NOMO-1 treated with dmso at 0.1 percent for 144 hours (cell line): ENCODE measurements around the gene RALGAPA1.
A peak's percentile ranks its signal among the peaks of the same experiment; 100 is the strongest.
"Not testable (repeated sequence)": the region's sequence is repeated elsewhere in the genome, so short reads cannot be mapped to it uniquely, and the experiment has no call there.

Experiments used
- DNase-seq: peaks from one replicate; lab custom pipeline; 2025; ENCODE audit not compliant: unreplicated experiment; lab: John Stamatoyannopoulos, UW

The RALGAPA1 gene

DNA sequence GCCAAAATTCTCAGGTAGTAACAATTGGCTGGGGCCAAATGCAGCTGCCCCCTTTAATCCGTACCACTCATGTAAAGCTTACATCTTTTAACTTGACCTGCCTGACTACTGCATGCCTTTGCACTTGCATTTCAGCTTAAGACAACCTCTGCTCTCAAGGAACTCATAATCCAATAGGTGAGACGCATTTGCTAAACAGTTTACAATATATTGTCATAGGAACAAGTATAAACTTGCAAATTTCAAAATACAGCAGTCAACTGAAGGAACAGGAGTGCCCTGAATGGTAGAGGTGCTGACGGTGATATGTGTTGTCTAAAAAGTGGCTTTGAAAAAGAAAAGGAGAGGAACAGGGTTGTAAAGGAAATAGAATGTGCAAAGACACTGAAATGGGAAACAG lies 13.4 kb upstream of the RALGAPA1 start:
- no peak for DNase-seq

DNA sequence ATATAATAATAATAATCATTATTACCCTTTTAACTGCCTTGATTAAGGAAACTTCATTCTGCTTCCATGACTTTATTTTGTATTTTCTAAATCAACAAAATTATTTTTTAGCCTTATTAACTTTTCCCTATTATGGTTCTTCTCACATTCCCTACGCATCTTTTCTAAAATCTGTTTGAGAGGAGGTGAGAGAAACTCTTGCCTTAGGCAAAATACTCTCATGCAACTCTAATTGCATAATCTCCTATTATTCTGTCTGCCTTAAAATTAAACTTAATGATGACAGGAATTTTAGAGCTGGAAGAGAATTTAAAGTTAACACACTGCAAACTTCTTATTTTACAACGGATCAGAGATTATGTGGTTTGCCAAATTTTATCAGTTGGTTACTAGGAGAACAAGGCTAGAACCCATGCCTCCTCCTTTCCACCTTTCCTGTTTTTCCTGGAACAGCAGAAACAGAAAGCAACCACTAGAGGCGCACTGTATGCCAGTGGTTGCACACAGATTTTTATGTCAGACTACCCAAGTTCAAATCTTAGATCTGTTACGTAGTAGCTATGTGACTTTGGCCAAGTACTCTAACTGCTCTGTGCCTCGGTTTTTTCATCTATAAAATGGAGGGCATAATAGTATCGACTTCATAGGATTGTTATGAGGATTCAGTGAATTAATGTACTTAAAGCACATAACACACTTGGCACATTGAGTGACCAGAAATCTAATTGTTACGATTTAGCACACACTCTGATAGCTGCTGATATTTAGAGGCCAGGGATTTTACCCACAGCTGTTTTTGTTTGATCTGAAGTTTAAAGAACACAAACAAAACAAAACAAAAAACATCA lies 12.7 kb upstream of the RALGAPA1 start:
- DNase-seq = peak; percentile 26

DNA sequence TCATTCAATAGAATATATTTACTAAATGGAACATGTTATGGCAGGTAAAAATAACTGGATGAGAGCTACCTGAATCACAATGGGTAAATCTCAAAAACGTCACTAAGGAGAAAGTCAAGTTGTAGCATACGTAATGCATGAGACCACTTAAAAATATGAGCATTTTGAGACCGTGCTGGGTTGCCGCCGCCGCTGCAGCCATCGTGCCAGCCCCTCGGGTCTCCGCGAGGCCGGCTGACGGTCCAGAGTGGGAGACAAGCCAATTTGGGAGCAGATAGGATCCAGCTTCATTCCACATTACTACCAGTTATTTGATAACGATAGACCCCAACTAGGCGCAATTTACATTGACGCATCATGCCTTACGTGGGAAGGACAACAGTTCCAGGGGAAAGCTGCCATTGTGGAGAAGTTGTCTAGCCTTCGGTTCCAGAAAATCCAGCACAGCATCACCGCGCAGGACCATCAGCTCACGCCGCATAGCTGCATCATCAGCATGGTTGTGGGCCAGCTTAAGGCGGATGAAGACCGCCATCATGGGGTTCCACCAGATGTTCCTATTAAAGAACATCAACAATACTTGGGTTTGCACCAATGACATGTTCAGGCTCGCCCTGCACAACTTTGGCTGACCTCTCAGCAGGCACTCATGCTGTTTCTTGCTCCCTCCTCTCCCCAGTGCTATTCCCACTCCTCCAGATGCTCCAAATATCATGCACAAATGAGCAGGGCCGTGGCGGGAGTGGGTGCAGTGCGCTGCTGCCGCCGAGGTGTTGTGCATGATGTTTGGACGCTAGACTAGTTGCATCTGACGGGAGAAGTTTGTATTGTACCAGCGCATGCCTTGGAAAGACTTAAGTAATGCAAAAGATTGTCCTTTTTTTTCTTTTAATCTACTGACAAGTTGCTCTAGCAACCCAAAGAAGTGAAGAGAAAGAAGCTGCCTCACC lies 10.8 kb upstream of the RALGAPA1 start:
- no peak for DNase-seq

DNA sequence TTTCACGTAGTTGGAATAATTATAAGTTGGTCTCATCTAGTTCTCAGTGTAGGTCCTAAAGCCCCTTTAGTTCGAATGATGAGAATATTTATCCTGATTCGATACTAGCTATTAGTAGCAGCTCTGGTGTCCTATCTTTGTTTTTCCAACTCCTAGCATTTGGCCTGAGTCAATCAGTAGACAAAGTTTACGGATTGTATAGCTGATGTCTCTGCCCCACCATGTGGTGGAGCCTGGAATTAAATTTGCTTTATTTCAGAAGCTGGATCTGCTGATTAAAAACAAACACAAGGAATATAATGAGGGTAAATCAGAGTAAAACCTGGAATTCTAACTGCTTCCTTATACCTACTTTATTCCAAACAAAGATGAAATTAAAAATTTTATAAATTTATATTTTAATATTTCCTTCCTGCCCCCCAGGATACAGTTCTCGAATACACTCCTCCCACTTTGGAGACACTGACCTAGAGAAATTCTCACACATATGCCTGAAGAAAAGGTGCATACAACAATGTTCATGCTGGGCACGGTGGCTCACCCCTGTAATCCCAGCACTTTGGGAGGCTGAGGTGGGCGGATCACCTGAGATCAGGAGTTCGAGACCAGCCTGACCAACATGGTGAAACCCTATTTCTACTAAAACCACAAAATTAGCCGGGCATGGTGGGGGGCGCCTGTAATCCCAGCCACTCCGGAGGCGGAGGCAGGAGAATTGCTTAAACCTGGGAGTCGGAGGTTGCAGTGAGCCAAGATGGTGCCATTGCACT lies 9.4 kb upstream of the RALGAPA1 start:
- DNase-seq = no peak

DNA sequence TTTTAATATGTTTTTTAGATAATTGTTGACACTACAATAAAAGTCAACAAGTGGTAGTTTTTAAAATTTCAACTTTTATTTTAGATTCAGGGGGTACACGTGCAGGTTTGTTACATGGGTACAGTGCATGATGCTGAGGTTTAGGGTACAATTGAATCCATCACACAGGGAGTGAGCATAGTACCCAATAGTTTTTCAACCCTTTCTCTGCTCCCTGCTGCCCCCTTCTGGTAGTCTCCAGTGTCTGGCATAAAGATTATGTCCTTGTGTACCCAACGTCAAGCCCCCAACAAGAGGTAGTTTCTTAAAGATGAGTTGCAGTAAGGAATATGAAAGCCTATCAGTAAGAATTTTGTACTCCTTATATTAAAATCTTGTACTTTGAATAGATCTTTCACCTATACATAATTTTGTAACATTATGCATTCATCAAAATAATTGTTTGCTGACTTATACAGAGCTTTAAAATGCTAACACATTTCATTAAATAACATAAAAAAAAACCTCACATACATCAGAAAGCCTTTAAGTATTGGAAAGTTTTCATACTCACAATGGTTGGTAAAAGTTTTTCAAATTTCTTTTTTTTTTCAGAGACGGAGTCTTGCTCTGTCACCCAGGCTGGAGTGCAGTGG lies 5.4 kb upstream of the RALGAPA1 start:
- peak; percentile 8 for DNase-seq

DNA sequence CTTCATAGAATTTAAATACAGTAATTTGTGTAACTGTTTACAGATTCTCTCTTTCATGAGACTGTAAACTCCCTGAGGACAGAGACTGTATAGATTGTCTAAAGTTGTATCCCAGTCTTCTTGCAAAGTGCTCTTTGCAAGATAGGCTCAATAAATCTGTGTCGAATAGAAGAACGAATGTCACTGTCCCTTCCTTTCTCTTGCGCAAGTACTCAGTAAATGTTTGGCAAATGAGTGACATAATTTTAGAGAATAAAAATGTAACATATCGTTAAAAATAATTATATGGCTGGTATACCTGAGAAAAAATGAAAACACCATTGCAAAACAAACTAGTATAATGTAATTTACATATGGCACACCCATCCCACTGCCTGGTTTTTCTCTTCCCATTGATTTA lies 1.9 kb upstream of the RALGAPA1 start:
- no peak for DNase-seq

DNA sequence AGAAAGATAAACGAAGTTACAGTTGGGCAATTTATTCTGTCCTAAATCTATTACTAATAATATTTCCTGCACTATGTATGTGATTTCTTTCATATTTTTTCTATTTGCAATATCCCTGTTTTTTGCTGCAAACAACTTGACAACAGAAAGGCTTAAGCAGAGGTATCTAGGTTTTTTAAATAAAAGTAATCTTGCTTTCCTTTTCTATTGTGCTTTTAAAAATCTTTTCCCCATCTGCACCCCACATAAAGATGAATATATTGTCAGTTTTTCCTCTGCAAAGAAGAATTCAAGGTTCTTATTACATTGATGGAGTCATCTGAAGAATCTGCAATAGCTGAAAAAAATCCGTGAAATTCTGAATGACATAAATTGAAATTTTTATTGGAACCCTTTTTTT lies 502 bp upstream of the RALGAPA1 start:
- DNase-seq = no peak

DNA sequence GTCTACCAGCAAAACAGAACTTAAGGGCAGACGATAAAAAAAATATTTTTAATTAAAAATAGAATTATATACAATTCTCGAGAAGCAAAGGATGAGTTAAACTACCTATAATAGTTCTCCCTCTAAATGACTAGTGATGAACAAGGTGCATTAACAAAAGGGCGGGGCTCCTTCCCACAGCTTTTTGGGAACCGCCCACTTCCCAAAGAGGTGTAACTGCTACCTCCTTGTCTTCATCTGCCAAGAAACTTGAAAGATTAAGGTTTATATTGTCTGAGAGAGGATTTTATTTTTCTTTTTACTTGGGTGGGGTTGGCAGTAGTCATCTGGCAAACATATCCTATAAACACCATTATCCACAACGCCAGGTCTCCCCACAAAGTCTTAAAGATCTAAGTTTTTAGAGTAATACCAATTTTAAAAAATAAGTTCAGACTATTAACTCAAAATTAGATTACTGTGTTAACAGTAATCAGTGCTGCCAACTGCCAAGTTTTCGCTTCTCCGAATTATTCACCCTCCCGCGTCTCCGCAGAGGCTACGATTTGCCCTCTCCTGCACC lies 938 bp downstream of the RALGAPA1 start:
- DNase-seq = no peak

DNA sequence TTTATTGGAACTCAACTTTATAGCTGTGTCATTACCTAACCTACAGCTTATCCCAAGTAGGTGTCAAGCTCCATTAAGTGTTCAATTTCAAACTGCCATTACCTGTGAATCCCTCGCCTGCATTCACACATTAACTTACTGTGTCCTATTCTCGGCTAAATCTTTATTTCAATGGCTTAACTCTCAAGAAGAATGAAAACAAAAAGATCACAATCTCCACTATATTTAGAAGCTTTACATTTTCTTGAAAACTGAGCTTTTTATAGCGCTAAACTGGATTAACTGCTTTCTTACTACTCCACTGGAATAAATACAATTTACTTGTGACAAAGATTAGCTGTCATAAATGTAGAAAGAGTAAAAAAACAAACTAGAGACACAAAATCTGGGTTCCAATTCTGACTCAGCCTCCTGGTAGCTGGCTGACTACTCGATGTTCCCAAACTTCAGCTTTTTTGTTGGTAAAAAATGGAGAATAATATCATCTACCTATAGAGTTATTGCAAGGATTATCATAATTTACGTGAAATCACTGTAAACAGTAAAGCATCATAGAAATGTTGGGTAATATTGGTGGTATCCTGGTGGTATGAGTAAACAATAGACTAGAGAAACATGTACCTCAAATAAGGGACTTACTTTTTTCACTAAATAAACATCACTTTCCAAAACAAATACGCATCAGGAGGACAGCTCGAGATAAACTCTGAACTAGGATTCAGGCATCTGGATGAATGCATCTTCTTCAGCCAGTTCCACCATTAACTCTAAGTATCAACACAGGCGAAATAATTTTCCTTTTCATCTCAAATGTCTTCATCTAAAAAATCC lies 1.7 kb downstream of the RALGAPA1 start:
- DNase-seq = no peak

DNA sequence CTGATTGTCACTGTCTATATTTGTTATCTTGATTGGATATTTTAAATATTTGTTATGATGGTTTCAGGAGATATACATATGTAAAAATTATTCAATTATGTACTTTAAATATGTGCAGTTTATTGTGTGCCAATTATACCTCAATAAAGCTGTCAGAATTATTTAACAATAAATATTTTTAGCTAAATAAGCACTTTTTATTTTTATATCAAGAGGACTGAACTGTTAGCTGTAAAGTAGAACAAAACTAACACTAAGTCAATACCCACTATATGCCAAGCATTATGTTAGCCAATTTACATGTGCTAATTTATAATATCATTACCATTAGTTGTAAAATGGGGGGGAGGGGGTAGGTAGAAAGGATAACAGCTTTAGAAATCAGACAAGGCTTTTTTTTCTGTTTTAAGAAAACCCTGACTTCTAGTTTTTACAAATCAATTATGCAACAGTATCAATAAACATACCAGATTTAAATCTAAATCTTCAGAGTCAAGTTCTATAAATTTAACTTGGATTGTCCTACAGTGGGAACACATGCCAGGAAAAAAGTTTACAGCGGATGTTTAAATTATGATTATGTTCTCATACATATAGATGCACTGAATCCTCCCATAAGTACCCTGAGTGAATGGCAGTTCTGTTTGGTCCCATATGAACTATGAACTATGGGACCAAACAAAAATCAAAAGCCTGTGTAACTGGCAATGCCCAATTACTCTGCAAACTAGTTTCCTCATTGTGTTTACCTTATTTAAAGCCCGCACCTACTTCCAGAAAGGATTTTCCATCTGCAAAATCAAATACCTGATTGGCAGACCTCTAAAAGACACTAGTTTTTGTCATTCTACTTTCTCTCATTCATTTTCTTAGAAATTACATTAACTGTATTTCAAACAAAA lies 2.8 kb downstream of the RALGAPA1 start:
- no peak for DNase-seq

DNA sequence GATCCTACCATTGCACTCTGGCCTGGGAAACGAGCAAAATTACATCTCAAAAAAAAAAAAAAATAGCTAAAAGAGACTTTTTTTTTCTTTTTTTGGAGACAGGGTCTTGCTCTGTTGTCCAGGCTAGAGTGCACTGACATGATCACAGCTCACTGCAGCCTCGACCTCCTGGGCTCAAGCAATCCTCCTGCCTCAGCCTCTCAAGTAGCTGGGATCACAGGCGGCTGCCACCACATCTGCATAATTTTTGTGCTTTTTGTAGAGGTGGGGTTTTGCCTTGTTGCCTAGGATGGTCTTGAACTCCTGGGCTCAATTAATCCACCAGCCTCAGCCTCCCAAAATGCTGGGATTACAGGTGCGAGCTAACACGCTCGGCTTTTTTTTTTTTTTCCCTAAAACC lies 11.3 kb downstream of the RALGAPA1 start:
- DNase-seq = no peak

DNA sequence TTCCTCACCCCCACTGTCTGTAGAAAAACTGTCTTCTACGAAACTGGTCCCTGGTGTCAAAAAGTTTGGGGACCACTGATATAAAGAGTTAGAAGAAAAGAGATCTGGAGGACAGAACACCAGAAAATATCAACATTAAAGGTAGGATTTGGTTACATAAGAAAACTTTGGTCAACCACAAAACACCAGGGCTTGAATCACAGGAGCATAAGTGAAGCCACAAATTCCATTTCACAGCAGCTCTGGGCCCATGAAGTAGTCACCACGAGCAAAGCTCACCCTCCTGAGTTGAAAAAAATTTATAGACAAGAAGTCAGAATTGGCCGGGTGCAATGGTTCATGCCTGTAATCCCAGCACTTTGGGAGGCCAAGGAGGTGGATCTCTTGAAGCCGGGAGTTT lies 19.4 kb downstream of the RALGAPA1 start:
- no peak for DNase-seq

DNA sequence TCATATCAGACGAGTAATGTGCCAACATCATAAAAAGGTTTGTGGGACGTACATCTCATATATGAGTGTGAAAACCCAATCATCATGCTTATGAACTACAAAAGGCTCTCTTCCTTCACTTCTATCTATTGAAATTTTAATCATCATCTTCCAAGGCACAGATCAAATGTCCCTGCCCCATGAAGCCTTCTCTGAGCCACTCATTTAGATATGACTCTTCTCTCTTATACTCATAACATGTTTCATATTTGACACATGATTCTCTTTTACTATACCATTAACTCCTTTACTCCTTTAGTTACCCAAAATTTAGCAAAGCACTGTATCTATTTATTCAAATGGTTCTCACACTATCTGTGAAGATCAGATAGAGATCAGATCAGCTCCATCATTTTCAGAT lies 22.2 kb downstream of the RALGAPA1 start:
- no peak for DNase-seq

DNA sequence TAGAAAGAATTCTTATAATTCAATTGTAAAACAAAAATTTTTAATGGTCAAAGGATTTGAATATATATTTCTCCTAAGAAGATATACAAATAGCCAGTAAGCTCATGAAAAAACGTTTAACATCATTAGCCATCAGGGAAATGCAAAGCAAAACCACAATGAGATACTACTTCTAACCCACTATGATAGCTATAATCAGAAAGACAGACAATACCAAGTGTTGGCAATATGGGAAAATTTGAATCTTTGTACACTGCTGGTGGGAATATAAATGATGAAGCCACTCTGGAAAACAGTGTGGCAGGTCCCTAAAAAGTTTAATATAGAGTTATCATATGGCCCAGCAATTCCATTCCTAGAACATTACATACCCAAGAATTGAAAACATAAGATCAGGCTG lies 25.4 kb downstream of the RALGAPA1 start:
- no peak for DNase-seq

DNA sequence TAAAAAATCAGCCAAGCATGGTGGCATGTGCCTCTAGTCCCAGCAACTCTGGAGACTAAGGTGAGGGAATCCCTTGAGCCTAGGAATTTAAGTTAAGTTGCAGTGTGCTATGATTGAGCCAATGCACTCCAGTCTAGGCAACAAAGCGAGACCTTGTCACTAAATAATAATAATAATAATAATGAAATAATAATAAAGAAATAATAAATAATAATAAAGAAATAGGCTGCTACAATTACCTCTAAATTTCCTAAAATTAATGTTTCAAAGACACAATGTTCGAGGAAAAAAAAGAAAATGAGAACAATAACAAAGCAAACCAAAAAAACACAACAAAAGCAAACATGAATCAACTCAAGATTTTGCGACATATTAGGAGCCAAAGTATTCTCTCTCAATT lies 29.7 kb downstream of the RALGAPA1 start:
- no peak for DNase-seq

DNA sequence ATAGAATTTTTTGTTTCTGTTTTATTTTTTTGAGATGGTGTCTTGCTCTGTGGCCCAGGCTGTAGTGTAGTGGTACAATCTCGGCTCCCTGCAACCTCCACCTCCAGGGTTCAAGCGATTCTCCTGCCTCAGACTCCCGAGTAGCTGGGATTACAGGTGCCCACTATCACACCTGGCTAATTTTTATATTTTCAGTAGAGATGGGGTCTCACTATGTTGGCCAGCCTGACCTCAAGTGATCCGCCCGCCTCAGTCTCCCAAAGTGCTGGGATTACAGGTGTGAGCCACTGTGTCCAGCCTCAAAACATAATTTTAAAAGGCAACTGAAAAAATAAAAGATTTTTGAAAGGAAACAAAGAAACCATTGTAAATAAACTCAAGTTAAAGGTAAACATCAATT lies 31.5 kb downstream of the RALGAPA1 start:
- not testable (repeated sequence) for DNase-seq

DNA sequence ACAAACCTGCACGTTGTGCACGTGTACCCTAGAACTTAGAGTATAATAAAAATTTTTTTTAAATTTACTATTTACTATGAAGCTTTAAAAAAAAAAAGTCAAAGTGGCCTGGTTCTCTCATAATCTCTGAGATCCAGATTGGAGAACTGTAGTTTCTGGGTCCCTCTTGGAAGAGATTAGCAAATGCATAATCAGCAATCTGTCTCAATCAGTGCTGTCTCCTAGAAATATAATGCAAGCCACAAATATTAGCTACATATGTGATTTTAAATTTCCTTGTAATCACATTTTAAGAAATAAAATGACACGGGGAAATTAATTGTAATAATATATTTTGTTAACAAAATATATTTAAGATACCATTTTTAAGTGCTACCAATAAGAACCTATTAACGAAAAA lies 32.3 kb downstream of the RALGAPA1 start:
- no peak for DNase-seq

DNA sequence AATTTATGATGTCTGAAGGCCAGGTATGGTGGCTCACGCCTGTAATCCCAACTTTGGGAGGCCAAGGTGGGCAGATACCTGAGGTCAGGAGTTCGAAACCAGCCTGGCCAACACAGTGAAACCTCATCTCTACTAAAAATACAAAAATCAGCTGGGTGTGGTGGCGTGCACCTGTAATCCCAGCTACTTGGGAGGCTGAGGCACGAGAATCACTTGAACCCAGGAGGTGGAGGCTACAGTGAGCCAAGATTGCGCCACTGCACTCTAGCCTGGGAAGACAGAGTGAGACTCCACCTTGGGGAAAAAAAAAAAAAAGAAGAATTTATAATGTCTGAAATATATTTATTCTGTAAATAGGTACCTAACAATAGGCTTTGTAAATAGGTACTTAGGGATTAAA lies 33.0 kb downstream of the RALGAPA1 start:
- DNase-seq = not testable (repeated sequence)

DNA sequence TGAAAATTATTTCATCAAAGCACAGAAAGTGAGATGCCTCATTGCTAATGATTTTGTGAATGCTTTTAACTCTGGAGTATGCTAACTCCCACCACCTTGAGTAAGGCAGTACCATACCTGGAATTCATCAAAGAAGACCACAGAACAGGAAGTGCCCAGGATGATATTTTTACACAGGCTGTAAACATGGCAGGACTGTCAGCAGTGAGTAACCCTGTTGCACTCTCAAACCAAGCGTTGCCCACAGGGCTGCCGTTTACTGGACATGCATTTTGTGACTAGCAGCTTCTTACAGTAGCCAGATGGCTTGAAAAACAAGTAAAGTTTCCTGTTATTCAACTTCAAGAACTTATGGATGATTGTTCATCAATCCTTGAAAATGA lies 42.4 kb downstream of the RALGAPA1 start:
- no peak for DNase-seq
